Liver (tissue), 9 donors: ENCODE data around the gene EXO1. TPM values are rescaled to one million over a fixed set of nuclear protein-coding genes. Genes with fewer than 3 reads are reported as not detected.

Source experiments
- DNase-seq: peaks from one replicate; pipeline ENCODE4 v3.0.0-alpha.2; 2017; ENCODE audit warnings: low spot score
- H3K27ac ChIP-seq, 2 donors: one replicate each; pipeline ENCODE4 v1.7.0; 2013; ENCODE audit warnings: inconsistent platforms in 2 of 2, low read length in 2 of 2, control low read depth in 1 of 2, low read depth in 1 of 2, mild to moderate bottlenecking in 1 of 2
- H3K27me3 ChIP-seq, 4 donors: one replicate each; pipeline versions ENCODE4 v1.6.1 to v1.7.0; 2013; ENCODE audit warnings: low read length in 3 of 4, inconsistent platforms in 1 of 4, mild to moderate bottlenecking in 1 of 4, moderate library complexity in 1 of 4; ENCODE audit not compliant: control insufficient read depth in 4 of 4, insufficient read depth in 4 of 4
- H3K36me3 ChIP-seq, 4 donors: one replicate each; pipeline versions ENCODE4 v1.6.1 to v1.7.0; 2013; ENCODE audit warnings: low read length in 3 of 4, mild to moderate bottlenecking in 3 of 4, low read depth in 1 of 4, moderate library complexity in 1 of 4; ENCODE audit not compliant: control insufficient read depth in 4 of 4, insufficient read depth in 3 of 4
- H3K4me1 ChIP-seq, 4 donors: one replicate each; pipeline versions ENCODE4 v1.6.1 to v1.7.0; 2013; ENCODE audit warnings: low read length in 3 of 4, mild to moderate bottlenecking in 3 of 4, moderate library complexity in 1 of 4; ENCODE audit not compliant: control insufficient read depth in 4 of 4, insufficient read depth in 4 of 4
- H3K4me3 ChIP-seq, 3 donors: one replicate each; pipeline versions ENCODE4 v1.6.1 to v1.7.0; 2013; ENCODE audit warnings: low read length in 3 of 3, control low read depth in 1 of 3, low read depth in 1 of 3, mild to moderate bottlenecking in 1 of 3
- H3K9ac ChIP-seq, 2 donors: one replicate each; pipeline ENCODE4 v1.7.0; 2013; ENCODE audit warnings: low read length in 2 of 2, mild to moderate bottlenecking in 2 of 2, moderate library complexity in 2 of 2, control low read depth in 1 of 2, low read depth in 1 of 2
- H3K9me3 ChIP-seq, 4 donors: one replicate each; pipeline versions ENCODE4 v1.6.1 to v1.7.0; 2013; ENCODE audit warnings: low read length in 3 of 4; ENCODE audit not compliant: control insufficient read depth in 4 of 4
- EGR1 ChIP-seq, 2 donors: IDR thresholded peaks; 2 replicates each; pipeline ENCODE4 v1.6.1; 2016 to 2018; ENCODE audit warnings: antibody characterized with exemption in 2 of 2, low read depth in 2 of 2
- FOXA1 ChIP-seq: IDR thresholded peaks from 2 replicates; pipeline ENCODE4 v1.6.1; 2016; ENCODE audit warnings: antibody characterized with exemption
- FOXA2 ChIP-seq: IDR thresholded peaks from 2 replicates; pipeline ENCODE4 v1.6.1; 2016; ENCODE audit warnings: antibody characterized with exemption
- GABPA ChIP-seq, 2 donors: IDR thresholded peaks in 1 of 2; conservative IDR thresholded peaks in 1 of 2; 2 replicates each; pipeline ENCODE4 v1.6.1; 2016; ENCODE audit warnings: antibody characterized with exemption in 2 of 2, mild to moderate bottlenecking in 1 of 2, moderate library complexity in 1 of 2
- JUND ChIP-seq, 2 donors: IDR thresholded peaks; 2 replicates each; pipeline ENCODE4 v1.6.1; 2016; ENCODE audit warnings: antibody characterized with exemption in 2 of 2
- NR2F2 ChIP-seq: IDR thresholded peaks from 2 replicates; pipeline ENCODE4 v1.6.1; 2016; ENCODE audit warnings: antibody characterized with exemption
- RAD21 ChIP-seq, 2 donors: IDR thresholded peaks; 2 replicates each; pipeline ENCODE4 v1.6.1; 2016; ENCODE audit warnings: antibody characterized with exemption in 2 of 2, mild to moderate bottlenecking in 2 of 2
- RXRA ChIP-seq, 2 donors: IDR thresholded peaks; 2 replicates each; pipeline ENCODE4 v1.6.1; 2017 to 2018; ENCODE audit warnings: antibody characterized with exemption in 2 of 2, mild to moderate bottlenecking in 1 of 2
- SP1 ChIP-seq: IDR thresholded peaks from 2 replicates; pipeline ENCODE4 v1.6.1; 2018; ENCODE audit warnings: antibody characterized with exemption, mild to moderate bottlenecking
- TAF1 ChIP-seq: conservative IDR thresholded peaks from 2 replicates; pipeline ENCODE4 v1.6.1; 2016; ENCODE audit warnings: antibody characterized with exemption, mild to moderate bottlenecking
- YY1 ChIP-seq: IDR thresholded peaks from 2 replicates; pipeline ENCODE4 v1.6.1; 2016; ENCODE audit warnings: antibody characterized with exemption, mild to moderate bottlenecking
- WGBS: extraction: QIAGEN DNeasy Blood & Tissue Kit; methylation state at CpG from one replicate; pipeline ENCODE4 v1.1.7; 2013; 5-methylcytosine and 5-hydroxymethylcytosine counted together
- polyA plus RNA-seq, 2 donors: library from polyadenylated mRNA; stranded (reverse) in 1 of 2; unstranded in 1 of 2; fragments of 200-250 nt in 1 of 2; fragments of >200 nt in 1 of 2; fragmentation: Nextera tagmentation in 1 of 2; extraction: Ambion mirVana in 1 of 2; gene quantifications; one replicate each; pipeline versions ENCODE4 v1.2.1 to v1.2.3, GENCODE V29; 2013 to 2015
- total RNA-seq, 2 donors: library from RNA; depleted of rRNA; stranded (reverse); fragments of >200 nt; gene quantifications; one replicate each; pipeline ENCODE4 v1.2.3, GENCODE V29; 2014
- TF ChIP-seq, protein P1 (sequence below): IDR thresholded peaks from 2 replicates; pipeline ENCODE4 v1.6.1; 2016; ENCODE audit warnings: antibody characterized with exemption
- TF ChIP-seq, protein P2 (sequence below): IDR thresholded peaks from 2 replicates; pipeline ENCODE4 v1.6.1; 2016; ENCODE audit warnings: antibody characterized with exemption, mild to moderate bottlenecking
- TF ChIP-seq, protein P3 (sequence below): fragments of 150-350 bp; IDR thresholded peaks from 2 replicates; pipeline ENCODE4 v1.5.1; 2017; ENCODE audit warnings: improper control_type of control experiment, low read depth, low read length; ENCODE audit not compliant: missing input control
- TF ChIP-seq, protein P4 (sequence below): IDR thresholded peaks from 2 replicates; pipeline ENCODE4 v1.6.1; 2016; ENCODE audit warnings: antibody characterized with exemption
- donor health status: healthy.
- donor health status: healthy.
- donor health status: healthy.
- donor health status: healthy.
- donor health status: healthy.

EXO1 gene
- total and polyA plus RNA-seq, 4 donors = 0.25 to 16.2 (median 0.48) TPM

DNA sequence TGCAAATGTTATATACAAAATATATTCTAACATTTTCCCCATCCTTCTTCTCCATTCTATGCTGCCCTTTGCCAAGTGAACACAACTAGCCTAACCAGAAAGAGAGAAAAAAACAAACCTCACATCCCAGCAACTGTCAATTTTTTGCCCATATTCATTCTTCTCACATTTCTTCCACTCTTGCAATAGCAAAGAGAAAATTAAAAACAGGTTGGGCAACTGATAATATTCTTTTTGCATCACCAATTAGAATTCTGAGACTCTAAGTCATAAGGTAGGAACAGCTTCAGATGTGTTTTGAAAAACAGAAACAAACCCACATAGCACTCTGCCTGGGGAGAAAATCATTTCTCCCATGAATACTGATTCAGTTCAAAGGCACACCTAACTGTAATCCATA is 25.2 kb upstream of the EXO1 start:
- Histone ChIP-seq H3K27ac (no peak overlapping the region), H3K9ac (no peak overlapping the region), H3K4me3 (no peak overlapping the region), H3K4me1 (peaks cover 0 to 4% (median 2%) of the 10 kb centered on the region in 4 donors), H3K27me3 (no peaks in the 10 kb centered on the region), H3K9me3 (no peaks in the 10 kb centered on the region), H3K36me3 (no peaks in the 10 kb centered on the region)
- TF ChIP-seq SP1 (no peak), RAD21 (IDR thresholded peaks at IDR 0.05) (no peak), NR2F2 (no peak), FOXA1 (no peak), TAF1 (no peak)
- TF ChIP-seq, protein P1, sequence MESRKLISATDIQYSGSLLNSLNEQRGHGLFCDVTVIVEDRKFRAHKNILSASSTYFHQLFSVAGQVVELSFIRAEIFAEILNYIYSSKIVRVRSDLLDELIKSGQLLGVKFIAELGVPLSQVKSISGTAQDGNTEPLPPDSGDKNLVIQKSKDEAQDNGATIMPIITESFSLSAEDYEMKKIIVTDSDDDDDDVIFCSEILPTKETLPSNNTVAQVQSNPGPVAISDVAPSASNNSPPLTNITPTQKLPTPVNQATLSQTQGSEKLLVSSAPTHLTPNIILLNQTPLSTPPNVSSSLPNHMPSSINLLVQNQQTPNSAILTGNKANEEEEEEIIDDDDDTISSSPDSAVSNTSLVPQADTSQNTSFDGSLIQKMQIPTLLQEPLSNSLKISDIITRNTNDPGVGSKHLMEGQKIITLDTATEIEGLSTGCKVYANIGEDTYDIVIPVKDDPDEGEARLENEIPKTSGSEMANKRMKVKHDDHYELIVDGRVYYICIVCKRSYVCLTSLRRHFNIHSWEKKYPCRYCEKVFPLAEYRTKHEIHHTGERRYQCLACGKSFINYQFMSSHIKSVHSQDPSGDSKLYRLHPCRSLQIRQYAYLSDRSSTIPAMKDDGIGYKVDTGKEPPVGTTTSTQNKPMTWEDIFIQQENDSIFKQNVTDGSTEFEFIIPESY = no peak
- TF ChIP-seq, protein P2, sequence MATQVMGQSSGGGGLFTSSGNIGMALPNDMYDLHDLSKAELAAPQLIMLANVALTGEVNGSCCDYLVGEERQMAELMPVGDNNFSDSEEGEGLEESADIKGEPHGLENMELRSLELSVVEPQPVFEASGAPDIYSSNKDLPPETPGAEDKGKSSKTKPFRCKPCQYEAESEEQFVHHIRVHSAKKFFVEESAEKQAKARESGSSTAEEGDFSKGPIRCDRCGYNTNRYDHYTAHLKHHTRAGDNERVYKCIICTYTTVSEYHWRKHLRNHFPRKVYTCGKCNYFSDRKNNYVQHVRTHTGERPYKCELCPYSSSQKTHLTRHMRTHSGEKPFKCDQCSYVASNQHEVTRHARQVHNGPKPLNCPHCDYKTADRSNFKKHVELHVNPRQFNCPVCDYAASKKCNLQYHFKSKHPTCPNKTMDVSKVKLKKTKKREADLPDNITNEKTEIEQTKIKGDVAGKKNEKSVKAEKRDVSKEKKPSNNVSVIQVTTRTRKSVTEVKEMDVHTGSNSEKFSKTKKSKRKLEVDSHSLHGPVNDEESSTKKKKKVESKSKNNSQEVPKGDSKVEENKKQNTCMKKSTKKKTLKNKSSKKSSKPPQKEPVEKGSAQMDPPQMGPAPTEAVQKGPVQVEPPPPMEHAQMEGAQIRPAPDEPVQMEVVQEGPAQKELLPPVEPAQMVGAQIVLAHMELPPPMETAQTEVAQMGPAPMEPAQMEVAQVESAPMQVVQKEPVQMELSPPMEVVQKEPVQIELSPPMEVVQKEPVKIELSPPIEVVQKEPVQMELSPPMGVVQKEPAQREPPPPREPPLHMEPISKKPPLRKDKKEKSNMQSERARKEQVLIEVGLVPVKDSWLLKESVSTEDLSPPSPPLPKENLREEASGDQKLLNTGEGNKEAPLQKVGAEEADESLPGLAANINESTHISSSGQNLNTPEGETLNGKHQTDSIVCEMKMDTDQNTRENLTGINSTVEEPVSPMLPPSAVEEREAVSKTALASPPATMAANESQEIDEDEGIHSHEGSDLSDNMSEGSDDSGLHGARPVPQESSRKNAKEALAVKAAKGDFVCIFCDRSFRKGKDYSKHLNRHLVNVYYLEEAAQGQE = no peak
- TF ChIP-seq, protein P3, sequence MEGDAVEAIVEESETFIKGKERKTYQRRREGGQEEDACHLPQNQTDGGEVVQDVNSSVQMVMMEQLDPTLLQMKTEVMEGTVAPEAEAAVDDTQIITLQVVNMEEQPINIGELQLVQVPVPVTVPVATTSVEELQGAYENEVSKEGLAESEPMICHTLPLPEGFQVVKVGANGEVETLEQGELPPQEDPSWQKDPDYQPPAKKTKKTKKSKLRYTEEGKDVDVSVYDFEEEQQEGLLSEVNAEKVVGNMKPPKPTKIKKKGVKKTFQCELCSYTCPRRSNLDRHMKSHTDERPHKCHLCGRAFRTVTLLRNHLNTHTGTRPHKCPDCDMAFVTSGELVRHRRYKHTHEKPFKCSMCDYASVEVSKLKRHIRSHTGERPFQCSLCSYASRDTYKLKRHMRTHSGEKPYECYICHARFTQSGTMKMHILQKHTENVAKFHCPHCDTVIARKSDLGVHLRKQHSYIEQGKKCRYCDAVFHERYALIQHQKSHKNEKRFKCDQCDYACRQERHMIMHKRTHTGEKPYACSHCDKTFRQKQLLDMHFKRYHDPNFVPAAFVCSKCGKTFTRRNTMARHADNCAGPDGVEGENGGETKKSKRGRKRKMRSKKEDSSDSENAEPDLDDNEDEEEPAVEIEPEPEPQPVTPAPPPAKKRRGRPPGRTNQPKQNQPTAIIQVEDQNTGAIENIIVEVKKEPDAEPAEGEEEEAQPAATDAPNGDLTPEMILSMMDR = no peak
- TF ChIP-seq, protein P4, sequence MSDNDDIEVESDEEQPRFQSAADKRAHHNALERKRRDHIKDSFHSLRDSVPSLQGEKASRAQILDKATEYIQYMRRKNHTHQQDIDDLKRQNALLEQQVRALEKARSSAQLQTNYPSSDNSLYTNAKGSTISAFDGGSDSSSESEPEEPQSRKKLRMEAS = no peak
- DNase-seq = no peak

DNA sequence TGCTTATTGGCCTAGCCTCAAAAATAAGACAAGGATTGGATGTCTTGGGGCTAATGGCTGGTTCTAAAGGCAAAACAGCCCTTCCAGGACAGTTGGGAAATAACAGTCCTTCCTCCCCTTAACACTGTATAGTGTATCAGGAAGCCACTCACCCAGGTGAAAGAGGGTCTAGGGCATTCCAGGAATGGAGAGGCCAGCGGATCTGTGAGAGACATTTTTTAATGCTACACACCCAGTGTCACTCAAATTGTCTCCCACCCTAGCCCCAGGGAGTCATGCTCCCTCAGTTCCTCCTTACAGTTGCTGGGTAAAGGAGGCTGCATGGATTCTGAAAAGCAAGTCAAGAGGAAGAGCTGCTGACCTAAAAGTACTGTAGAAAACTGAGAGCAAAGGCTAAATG is 24.1 kb upstream of the EXO1 start:
- WGBS = 96% methylated on average over 1 of the region's 1 CpG
- DNase-seq = no peak
- TF ChIP-seq NR2F2 (no peak), YY1 (no peak), FOXA1 (no peak), SP1 (no peak), TAF1 (no peak), JUND (IDR thresholded peaks at IDR 0.05) (no peak), EGR1 (IDR thresholded peaks at IDR 0.05; ENCODE audit: low read depth in 2 of 2) (no peak), RXRA (IDR thresholded peaks at IDR 0.05) (no peak), RAD21 (IDR thresholded peaks at IDR 0.05) (no peak), FOXA2 (no peak), GABPA (IDR thresholded peaks at IDR 0.05 in 1 of 2, conservative IDR thresholded peaks at IDR 0.05 in 1 of 2) (no peak)
- TF ChIP-seq, protein P4 = no peak
- TF ChIP-seq, protein P2 = no peak
- TF ChIP-seq, protein P1 = no peak
- TF ChIP-seq, protein P3 = no peak

More for the DNA sequence above, 24.1 kb upstream of the EXO1 start:
- Histone ChIP-seq H3K9ac (no peak overlapping the region), H3K9me3 (no peaks in the 10 kb centered on the region), H3K4me3 (no peak overlapping the region), H3K27me3 (no peaks in the 10 kb centered on the region), H3K4me1 (peaks cover 0 to 4% (median 2%) of the 10 kb centered on the region in 4 donors), H3K27ac (no peak overlapping the region), H3K36me3 (no peaks in the 10 kb centered on the region)
